ENCODE data around the gene ZNF667.

- TF ChIP-seq ZNF274 (IDR thresholded peaks at IDR 0.05; ENCODE audit: low read depth, low read length) = no peak
- TF ChIP-seq YY1 (IDR thresholded peaks at IDR 0.05; ENCODE audit: insufficient read depth, insufficient read length) = no peak
These were observed 72.5 kb downstream of the ZNF667 start for GRCh38 chr19:56404705-56405056.

Measured in NT2/D1 (cell line).